Mononuclear cell (primary cell): ENCODE data around the gene FMO2. TPM values are rescaled to one million over a fixed set of nuclear protein-coding genes. Genes with fewer than 3 reads are reported as not detected.
"Not testable (repeated sequence)": the region's sequence is repeated elsewhere in the genome, so short reads cannot be mapped to it uniquely, and the experiment has no call there.

Experiments
- H3K27me3 ChIP-seq: 2 replicates; pipeline ENCODE4 v1.6.0; 2011; ENCODE audit warnings: low read length, control low read depth; ENCODE audit not compliant: insufficient read depth
- H3K4me1 ChIP-seq: 2 replicates; pipeline ENCODE4 v1.5.1; 2011; ENCODE audit warnings: mild to moderate bottlenecking, low read length, control low read depth; ENCODE audit not compliant: insufficient read depth
- H3K4me3 ChIP-seq: 2 replicates; pipeline ENCODE4 v1.5.1; 2011; ENCODE audit warnings: mild to moderate bottlenecking, low read length, moderate library complexity
- H3K9me3 ChIP-seq: 2 replicates; pipeline ENCODE4 v1.5.1; 2011; ENCODE audit warnings: low read depth, mild to moderate bottlenecking, control low read depth, low read length
- total RNA-seq: library from RNA; depleted of rRNA; stranded (reverse); fragments of >200 nt; gene quantifications from one replicate; pipeline ENCODE4 v1.2.3, GENCODE V29; 2012

The FMO2 gene
- total RNA-seq, 1 donor: not detected

DNA sequence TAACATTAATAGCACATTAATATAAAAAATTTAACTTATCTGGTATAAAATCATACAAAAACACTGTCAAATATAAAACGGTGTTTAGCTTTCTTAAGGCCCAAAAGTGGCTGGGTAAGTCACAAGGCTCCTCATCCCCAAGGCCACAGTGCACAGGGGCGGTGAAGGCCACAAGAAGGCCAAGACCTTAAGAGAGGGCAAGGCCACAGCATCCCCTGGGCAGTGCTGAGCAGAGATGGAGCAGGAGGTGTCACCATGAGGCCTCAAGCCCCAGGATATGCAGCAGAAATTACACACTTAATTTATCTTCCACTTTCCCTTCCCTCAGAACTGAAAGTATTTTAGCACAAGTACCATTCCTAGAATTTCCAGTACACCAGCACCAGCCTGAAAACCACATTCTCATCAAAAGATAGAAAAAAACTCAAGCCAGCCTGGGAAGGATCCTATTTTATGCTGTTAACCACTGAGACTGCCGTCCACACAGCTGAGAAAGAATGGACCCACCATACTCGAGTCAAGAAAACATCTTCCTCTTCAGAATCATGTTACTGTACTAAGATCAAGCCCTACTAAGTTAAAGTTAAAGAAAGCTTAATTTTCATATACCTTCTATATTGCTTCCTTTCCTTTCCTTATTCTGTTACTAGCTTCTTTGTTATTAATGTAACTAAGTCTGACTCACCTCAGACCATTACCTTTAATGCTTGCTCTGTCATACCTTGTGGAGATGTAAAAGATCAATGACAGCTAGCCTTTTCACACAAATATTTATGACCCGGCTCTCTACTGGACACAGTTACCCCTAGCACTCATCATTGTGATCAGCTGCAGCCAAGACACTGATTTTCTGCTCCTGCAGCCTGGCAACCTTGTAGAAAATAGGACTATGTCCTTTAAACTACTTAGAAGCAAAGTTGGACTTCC is 36.8 kb downstream of the FMO2 start:
- no peak overlapping the region for H3K4me3 ChIP-seq
- H3K27me3 ChIP-seq: no peaks in the 10 kb centered on the region
- no peaks in the 10 kb centered on the region for H3K4me1 ChIP-seq
- no peaks in the 10 kb centered on the region for H3K9me3 ChIP-seq

DNA sequence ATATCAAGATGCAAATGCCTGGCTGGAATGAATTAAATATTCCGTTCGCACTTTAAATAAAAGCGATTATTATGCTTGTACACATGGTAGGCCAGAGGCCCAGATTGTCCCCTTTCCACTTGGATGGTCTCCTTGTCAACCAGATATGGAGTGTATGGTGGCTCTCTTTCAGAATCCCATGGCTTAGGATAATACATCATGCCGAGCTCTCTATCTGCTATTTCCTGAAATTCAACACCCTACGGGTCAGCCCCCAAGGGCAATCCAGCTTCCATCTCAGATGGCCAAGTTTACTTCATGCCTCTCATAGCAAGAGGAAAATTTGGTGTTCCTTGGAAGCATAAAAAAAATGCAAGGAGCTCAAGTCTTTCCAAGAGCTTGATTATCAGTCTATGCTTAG is 37.8 kb downstream of the FMO2 start:
- no peak overlapping the region for H3K4me3 ChIP-seq
- H3K27me3 ChIP-seq: no peaks in the 10 kb centered on the region
- no peaks in the 10 kb centered on the region for H3K9me3 ChIP-seq
- no peaks in the 10 kb centered on the region for H3K4me1 ChIP-seq

DNA sequence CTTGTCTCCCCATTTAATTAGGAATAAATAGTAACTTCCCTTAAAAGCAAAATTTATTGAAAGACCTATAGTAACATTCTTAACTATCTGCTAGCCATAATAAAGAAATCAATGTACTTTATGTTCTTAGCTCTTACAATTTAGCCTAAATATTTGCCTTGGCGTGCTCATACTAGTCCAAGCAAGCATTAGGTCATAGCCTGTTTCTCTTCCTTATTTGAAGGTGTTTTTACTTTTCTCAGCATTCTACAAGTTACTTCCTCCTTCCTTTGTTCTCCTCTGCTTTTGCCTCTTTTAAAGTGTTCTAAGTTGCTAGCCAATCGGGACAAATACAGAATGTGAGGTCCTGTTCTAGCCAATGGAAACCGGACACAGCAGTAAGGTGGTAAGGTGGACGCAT is 39.2 kb downstream of the FMO2 start:
- H3K4me3 ChIP-seq, H3K4me1 ChIP-seq, H3K27me3 ChIP-seq, H3K9me3 ChIP-seq: not testable (repeated sequence)

DNA sequence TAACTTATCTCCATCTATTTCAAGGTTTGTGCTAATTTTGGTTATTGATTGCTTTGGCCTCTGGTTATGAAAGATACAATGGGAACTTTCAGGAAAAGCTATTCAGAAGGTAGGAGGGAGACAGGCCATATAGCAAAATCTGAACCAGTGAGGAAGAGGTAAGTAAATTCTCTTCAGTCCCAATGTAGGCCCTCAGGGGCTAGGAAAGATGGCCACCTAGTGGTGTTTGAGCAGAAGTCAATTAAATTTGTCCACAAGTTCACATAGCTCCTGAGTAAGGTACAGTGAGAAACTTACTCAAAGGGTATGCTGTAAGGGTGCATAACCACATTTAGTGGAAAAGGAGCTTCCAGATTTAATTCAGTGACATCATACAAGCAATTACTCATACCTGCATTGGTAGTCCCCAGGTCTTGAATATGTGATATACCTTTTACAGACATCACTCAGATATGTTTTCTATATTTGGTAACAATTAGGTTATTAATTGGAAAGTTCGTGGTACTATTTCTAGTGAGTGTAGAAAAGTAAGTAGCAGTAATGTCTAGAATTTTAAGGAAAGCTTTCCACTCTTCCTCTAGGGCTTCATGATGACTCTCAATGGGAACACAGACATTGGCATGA is 41.8 kb downstream of the FMO2 start:
- no peak overlapping the region for H3K4me3 ChIP-seq
- peaks cover 4% of the 10 kb centered on the region for H3K27me3 ChIP-seq
- no peaks in the 10 kb centered on the region for H3K9me3 ChIP-seq
- no peaks in the 10 kb centered on the region for H3K4me1 ChIP-seq

DNA sequence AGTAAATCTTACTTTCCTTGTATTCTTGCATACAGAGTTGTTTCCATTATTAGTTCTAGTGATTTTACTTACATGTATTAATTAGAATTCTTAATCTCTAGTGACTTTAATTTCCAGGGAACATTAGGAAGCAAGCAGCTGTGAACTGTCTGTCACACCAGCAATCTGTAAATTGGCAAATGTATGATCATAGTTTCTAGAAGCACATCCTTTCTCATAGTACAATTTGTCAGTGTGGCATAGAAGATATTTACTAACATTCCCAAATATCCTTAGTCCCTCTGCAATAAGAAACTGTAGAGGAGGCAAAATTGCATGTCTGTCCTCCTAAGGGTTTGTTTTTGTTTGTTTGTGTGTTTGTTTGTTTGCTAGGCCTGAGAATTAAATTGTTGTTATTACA is 46.2 kb downstream of the FMO2 start:
- Histone ChIP-seq H3K4me1 (no peaks in the 10 kb centered on the region), H3K9me3 (no peaks in the 10 kb centered on the region), H3K4me3 (no peak overlapping the region), H3K27me3 (peaks cover 4% of the 10 kb centered on the region)

DNA sequence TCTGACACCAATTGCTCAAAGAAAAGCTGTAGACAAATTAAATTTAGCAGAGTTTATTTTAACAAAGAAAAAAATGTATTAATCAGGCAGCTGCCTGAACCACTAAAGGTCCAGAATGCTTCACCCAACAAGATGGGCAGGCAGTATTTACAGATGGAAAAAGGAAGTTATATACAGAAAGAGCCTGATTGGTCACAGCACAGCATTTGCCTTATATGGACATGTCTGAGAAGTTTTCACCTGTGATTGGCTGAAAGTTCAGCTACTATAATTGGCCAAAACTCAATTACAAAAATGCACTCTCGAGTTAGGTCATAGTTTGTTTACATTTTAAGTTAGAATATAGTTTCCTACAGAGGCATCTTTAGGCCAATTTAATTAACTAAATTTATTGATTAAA is 48.1 kb downstream of the FMO2 start:
- Histone ChIP-seq H3K27me3 (peaks cover 4% of the 10 kb centered on the region), H3K9me3 (no peaks in the 10 kb centered on the region), H3K4me3 (no peak overlapping the region), H3K4me1 (no peaks in the 10 kb centered on the region)

DNA sequence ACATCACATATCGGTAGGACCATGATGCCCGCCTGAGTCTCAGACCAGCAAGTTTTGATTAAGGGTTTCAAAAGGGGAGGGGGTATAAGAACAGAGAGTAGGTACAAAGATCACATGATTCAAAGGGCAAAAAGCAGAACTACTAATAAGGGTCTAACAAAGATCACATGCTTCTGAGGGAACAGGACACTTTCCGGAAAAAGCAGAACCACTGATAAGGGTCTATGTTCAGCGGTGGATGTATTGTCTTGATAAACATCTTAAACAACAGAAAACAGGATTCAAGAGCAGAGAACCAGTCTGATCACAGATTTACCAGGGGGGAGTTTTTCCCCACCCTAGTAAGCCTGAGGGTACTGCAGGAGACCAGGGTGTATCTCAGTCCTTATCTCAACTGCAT is 51.1 kb downstream of the FMO2 start:
- H3K4me3 ChIP-seq, H3K4me1 ChIP-seq, H3K27me3 ChIP-seq, H3K9me3 ChIP-seq: not testable (repeated sequence)

DNA sequence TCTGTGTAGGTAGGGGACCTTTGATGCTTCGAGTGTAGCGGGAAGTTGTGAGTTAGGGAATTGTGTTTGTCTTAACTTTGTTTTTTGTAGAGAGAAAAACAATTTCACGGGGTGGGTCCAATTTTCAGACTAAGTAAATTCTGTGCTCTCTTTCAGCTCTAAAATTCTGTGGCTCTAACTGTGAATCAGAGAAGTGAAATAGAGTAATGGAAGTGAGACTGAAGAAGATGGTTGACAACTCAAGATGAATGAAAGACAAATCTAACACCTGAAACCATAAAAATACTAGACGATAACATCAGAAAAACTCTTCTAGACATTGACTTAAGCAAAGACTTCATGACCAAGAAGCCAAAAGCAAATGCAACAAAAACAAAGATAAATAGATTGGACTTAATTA is 58.8 kb downstream of the FMO2 start:
- Histone ChIP-seq H3K27me3 (peaks cover 7% of the 10 kb centered on the region), H3K4me3 (no peak overlapping the region), H3K9me3 (peaks cover 5% of the 10 kb centered on the region), H3K4me1 (no peaks in the 10 kb centered on the region)

DNA sequence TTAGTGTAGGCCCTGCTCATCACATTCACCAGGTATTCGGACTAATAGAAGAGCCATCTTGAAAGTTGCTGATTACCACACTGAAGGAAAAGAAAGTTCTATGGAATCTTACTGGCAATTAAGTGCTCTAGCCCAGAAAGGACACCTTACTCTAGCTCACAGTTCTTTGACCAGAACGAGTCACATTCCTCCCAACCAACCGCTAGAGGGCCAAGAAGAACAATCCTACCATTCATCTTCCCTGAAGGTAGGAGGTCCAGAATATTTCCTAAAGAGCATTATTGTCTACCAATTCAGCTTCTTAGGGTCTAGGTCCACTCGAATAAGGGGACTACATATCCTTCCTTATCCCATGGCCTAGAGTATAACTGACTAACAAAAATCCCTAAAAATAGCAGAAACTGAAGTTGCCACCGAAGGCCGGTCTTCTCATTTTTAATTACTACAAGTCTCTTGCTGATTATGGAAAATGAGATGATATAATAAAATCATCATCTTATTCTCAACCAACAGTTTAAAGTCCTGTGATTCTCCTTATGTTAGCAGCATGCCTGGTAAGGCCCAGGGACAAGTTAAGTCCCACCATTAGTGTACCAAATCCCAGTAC is 60.5 kb downstream of the FMO2 start:
- Histone ChIP-seq H3K27me3 (peaks cover 21% of the 10 kb centered on the region), H3K9me3 (no peaks in the 10 kb centered on the region), H3K4me1 (no peaks in the 10 kb centered on the region), H3K4me3 (no peak overlapping the region)

DNA sequence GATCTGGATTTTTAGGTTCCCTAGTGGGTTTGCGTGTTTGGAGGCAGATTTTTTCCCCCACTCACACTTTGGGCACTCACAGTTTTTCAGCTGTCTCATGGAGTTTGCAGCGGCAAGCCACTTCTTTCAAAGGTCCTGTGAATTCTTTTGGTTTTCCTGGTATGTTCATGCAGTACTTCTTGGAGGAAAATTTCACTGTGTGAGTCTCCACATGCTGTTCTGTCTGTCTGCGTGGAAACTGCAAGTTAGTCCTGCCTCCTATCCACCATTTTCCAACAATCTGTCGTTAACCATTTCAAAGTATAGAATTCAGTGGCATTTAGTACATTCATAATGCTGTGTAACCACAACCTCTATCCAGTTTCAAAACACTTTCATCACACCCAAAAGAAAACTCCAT is 62.4 kb downstream of the FMO2 start:
- H3K27me3 ChIP-seq: peaks cover 40% of the 10 kb centered on the region
- peaks cover 6% of the 10 kb centered on the region for H3K4me1 ChIP-seq
- no peak overlapping the region for H3K4me3 ChIP-seq

DNA sequence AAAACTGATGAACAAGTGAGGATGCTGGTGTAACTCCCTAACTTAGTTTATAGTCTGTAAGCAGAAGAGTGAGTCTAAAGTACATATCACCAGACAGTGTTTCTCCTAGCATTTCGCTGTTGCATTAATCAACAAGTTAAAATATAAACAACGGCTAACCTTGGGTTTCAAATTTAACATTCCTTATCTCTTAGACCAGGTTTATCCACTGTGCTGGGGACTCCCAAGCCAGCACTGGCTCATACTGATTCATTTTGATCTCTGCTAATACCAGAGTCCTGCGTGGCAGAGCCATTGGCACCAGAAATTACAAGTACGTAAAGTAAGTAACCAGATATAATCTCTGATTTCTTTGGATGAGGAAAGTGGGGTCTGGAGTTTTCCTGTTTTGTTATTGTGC is 63.2 kb downstream of the FMO2 start, which contains the start of gene FMO1:
TSS of gene FMO1 (plus strand) at position 193 of the 400 bp plus-strand sequence. CDS start 9,594 bp downstream, outside the sequence.
- Histone ChIP-seq H3K4me3 (no peak within 1 kb of the TSS), H3K27me3 (peaks cover 46% of the 10 kb centered on the region), H3K9me3 (no peaks in the 10 kb centered on the region), H3K4me1 (peaks cover 6% of the 10 kb centered on the region)

More for the DNA sequence above, 62.4 kb downstream of the FMO2 start:
- no peaks in the 10 kb centered on the region for H3K9me3 ChIP-seq

DNA sequence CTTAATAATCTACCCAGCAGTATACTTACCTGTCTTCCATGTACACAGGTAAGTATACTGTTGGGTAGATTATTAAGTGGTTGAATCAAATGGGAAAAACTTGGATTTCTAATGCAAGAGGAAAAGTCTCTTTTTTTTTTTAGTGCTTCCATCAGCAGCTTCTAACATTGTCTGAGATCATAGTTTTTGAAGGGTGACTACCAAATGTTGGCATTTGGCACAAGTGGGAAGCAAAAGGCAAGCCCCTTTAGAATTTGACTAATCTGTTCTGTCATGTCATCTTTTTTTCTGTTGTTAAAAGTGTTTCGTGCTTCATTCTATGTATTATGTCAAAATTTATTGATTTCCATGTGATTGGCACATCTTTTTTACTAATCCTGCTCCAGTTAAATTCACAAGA is 63.7 kb downstream of the FMO2 start:
- Histone ChIP-seq H3K9me3 (no peaks in the 10 kb centered on the region), H3K4me1 (peaks cover 6% of the 10 kb centered on the region), H3K4me3 (no peak overlapping the region), H3K27me3 (peaks cover 49% of the 10 kb centered on the region)

DNA sequence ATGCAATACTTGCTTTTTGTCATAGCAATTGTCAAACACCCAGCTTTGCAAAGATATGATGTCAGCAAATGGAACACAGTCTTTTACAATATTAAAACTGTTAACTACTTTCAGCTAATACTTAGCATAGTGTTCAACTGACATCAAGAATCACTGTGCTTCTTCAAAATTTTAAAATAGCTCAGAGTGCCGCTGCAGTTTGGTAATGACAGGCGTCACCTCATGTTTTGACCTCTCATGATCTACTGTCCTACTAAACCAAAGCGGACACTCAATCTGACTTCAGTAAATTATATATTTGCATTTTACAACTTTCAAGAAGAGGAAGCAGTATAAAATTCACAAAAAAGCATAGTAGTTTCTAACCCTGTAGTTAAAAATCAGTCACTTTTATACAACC is 65.2 kb downstream of the FMO2 start:
- Histone ChIP-seq H3K27me3 (peaks cover 49% of the 10 kb centered on the region), H3K9me3 (no peaks in the 10 kb centered on the region), H3K4me1 (peaks cover 6% of the 10 kb centered on the region), H3K4me3 (no peak overlapping the region)

DNA sequence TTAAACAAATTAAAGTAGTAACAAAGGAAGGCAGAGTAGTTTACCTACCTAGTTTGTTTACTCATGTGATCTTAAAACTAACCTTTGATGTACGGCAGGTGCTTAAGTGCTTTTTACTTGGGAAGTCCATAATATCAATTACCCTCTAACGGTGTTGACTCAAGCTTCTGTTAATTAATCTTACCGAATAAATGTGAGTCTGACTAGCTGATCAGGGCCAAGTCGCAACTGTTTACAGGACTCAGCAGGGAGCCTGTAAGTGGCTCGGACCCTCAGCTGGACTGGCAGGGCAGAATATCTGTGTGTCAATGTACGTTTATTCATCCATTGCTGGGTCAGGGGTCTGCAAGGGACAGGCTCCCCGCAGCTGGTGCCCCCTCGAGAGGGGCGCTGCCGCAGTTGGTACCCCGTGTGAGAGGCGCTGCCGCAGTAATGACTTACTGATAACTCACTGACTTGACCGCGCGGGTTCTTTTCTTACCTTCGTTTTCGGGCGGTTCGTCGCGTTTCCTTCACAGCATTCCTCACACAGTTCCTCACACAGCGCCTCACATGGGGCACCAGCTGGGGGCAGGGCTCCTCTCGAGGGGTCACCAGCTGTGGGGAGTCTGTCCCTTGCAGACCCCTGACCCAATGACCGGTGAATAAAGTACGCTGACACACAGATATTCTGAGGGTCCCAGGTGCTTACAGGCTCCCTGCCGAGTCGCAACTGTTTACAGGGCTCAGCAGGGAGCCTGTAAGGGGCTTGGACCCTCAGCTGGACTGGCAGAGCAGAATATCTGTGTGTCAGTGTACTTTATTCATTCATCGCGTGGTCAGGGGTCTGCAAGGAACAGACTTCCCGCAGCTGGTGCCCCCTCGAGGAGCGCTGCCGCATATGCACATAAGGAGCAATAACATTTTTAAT is 66.2 kb downstream of the FMO2 start:
- H3K4me1 ChIP-seq: peaks cover 6% of the 10 kb centered on the region
- peak overlapping the region; percentile 37 for H3K4me3 ChIP-seq
- peaks cover 49% of the 10 kb centered on the region for H3K27me3 ChIP-seq
- H3K9me3 ChIP-seq: no peaks in the 10 kb centered on the region

DNA sequence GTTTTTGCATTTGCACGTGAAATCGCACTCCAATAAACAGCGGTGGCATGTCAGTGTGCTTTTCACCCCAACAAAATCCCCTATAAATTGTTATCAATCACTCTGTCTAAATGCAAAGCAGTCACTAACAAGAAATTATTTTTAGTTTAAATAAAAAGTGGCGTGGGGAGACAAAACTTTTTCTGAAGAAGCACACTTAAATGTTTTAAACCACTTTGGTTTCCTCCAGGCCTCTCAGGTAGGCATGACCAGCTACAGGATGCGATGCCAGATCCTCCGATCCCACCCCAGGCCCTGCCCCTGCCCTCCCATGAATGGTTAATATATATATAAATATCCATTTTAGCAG is 66.8 kb downstream of the FMO2 start:
- Histone ChIP-seq H3K4me3 (no peak overlapping the region), H3K4me1 (peaks cover 6% of the 10 kb centered on the region), H3K9me3 (no peaks in the 10 kb centered on the region), H3K27me3 (peaks cover 49% of the 10 kb centered on the region)
